Stimulated activated naive CD8-positive, alpha-beta T cell treated with anti-CD3 and anti-CD28 coated beads, Interleukin-15, Interleukin-2, amounts not matched to agents 100 U/mL and 50 U/mL, for 24 hours (primary cell): Measurements from ENCODE around the gene CAMSAP3.
A peak's percentile ranks its signal among the peaks of the same experiment; 100 is the strongest.

Experiments used
- ATAC-seq: fragments of 150-1000 bp; cut with Tn5 transposase; one replicate; pipeline ENCODE4 v1.10.0; 2021
- DNase-seq: peaks from one replicate; pipeline ENCODE4 v3.0.0; 2021

CAMSAP3 gene, protein sequence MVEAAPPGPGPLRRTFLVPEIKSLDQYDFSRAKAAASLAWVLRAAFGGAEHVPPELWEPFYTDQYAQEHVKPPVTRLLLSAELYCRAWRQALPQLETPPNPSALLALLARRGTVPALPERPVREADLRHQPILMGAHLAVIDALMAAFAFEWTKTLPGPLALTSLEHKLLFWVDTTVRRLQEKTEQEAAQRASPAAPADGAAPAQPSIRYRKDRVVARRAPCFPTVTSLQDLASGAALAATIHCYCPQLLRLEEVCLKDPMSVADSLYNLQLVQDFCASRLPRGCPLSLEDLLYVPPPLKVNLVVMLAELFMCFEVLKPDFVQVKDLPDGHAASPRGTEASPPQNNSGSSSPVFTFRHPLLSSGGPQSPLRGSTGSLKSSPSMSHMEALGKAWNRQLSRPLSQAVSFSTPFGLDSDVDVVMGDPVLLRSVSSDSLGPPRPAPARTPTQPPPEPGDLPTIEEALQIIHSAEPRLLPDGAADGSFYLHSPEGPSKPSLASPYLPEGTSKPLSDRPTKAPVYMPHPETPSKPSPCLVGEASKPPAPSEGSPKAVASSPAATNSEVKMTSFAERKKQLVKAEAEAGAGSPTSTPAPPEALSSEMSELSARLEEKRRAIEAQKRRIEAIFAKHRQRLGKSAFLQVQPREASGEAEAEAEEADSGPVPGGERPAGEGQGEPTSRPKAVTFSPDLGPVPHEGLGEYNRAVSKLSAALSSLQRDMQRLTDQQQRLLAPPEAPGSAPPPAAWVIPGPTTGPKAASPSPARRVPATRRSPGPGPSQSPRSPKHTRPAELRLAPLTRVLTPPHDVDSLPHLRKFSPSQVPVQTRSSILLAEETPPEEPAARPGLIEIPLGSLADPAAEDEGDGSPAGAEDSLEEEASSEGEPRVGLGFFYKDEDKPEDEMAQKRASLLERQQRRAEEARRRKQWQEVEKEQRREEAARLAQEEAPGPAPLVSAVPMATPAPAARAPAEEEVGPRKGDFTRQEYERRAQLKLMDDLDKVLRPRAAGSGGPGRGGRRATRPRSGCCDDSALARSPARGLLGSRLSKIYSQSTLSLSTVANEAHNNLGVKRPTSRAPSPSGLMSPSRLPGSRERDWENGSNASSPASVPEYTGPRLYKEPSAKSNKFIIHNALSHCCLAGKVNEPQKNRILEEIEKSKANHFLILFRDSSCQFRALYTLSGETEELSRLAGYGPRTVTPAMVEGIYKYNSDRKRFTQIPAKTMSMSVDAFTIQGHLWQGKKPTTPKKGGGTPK

DNA sequence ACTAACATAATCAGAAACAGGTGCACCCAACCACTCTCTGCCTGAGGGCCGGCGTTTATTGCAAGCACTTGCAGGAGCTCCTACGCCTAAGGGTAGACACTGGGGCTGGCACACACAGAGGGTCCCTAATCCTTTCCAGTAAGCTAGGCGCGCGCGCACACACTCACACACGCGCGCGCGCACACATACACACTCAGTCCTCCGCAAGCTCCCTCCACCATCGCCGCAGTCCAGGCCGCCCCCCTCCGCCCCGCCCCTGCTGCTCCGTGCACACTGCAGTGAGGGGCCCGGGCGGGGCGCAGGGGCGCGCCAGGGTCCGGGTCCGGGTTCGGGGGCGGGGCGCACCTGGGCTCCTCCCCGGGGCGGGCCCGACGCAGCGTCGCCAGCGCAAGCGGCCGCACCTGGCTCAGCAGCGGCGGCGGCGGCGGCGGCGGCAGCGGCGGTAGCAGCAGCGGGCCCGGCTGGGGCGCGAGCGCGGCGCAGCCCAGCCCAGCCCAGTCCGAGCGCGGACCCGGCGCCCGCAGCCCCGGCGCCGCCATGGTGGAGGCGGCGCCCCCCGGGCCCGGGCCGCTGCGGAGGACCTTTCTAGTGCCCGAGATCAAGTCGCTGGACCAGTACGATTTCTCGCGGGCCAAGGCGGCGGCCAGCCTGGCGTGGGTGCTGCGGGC, at the start of gene CAMSAP3:
CAMSAP3 (plus strand) TSS at position 398 of the 668 bp plus-strand sequence; CDS start at position 538, 140 bp downstream.
- ATAC-seq (peak; percentile 76), DNase-seq (peak; percentile 57)

DNA sequence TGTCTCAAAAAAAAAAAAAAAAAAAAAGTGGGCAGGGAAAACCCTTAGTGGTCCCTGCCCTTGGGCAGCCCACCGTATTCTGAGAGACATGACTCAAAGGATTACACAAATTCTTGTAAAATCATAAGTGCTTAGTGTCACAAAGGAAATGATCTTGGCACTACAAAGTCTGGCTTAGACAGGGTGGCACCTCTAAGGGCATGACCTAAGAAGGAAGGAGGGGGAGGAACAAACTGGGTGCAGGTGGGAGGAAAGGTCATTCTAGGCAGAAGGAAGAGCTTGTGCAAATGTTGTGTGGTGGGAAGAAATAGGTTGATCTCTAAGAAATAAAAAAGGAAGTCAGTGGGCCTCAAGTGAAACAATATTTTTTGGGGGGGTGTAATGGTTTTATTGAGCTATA, 49.8 kb upstream of the CAMSAP3 start:
- ATAC-seq, result peak; percentile 69
- no peak for DNase-seq

DNA sequence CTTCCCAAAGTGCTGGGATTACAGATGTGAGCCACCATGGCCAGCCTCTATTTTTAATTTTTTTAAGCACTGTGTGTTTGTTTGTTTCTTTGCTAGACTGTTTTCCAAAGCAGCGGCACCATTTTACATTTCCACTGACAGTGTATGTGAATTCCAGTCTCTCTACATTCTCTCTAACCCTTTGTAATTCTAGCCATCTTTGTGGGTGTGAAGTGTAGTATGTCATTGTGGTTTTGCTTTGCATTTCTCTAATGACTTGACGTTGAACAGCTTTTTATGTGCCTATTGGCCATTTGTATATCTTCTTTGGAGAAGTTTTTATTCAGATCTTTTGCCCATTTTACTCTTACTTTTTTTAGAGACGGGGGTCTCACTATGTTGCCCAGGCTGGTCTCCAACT, 48.5 kb upstream of the CAMSAP3 start:
- ATAC-seq (no peak), DNase-seq (no peak)

DNA sequence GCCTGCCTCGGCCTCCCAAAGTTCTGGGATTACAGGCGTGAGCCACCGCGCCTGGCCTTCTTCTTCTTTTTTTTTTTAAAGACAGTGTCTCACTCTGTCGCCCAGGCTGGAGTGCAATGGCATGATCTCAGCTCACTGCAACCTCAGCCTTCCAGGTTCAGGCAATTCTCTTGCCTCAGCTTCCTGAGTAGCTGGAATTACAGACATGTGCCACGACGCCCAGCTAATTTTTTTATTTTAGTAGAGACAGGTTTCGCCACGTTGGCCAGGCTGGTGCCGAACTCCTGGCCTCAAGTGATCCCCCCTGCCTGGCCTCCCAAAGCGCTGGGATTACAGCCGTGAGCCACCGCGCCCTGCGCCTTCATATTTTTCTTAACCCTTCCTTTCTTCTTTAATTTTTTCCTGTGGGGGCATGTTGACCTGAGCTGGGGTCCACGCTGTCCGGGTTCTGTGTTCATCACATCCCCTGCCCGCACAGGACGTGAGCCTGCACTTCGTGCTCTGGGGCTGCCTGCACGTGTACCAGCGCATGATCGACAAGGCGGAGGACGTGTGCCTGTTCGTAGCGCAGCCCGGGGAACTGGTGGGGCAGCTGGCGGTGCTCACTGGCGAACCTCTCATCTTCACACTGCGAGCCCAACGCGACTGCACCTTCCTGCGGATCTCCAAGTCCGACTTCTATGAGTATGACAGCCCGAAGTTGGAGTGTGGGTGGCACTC, 46.1 kb upstream of the CAMSAP3 start:
- ATAC-seq (no peak), DNase-seq (no peak)

DNA sequence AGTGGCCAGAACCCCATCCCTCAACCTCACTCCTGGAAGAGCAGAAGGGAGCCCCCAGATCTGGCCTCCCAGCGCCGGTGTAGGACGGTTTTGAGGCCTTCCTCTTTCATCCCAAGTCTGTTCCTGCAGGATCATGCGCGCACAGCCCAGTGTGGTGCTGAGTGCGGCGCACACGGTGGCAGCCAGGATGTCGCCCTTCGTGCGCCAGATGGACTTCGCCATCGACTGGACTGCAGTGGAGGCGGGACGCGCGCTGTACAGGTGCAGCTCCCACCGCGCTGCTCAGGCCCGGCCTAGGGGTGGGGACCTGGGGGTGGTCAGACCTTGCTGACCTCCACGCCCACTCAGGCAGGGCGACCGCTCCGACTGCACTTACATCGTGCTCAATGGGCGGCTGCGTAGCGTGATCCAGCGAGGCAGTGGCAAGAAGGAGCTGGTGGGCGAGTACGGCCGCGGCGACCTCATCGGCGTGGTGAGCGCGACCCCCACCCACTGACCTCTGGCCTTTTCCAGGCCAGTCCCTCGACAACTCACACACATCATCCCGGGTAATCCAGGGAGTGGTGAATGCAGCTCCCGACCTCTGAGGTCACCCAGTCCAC, 45.4 kb upstream of the CAMSAP3 start:
- ATAC-seq, result no peak
- no peak for DNase-seq

DNA sequence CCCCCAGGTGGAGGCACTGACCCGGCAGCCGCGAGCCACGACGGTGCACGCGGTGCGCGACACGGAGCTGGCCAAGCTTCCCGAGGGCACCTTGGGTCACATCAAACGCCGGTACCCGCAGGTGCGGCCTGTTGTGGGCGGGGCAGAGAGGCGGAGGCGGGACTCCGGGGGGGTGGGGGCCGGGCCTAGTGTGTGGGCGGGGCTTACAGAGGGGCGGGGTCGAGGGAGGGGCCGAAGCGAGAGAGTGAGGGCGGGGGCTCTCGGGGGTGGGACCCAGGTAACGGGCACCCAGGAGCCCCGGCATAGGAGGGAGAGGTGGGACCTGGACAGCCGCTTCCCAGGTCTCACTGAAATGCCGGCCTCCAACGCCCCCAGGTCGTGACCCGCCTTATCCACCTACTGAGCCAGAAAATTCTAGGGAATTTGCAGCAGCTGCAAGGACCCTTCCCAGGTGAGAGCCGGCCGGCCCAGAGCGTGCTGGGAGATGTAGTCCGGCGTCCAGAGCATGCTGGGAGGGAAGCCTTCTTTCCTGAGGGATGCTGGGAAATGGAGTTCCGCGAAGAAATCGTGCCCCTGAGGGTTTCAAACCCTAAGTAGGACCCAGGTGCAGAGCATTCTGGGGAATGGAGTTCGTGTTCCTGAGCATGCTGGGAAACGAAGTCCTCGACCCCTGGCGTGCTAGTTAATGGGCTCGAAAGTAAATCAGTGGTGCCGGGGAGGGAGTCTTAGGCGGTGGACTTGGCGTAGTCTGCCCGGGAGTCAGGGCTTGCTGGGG, 44.5 kb upstream of the CAMSAP3 start:
- ATAC-seq (peak; percentile 15), DNase-seq (peak; percentile 34)

DNA sequence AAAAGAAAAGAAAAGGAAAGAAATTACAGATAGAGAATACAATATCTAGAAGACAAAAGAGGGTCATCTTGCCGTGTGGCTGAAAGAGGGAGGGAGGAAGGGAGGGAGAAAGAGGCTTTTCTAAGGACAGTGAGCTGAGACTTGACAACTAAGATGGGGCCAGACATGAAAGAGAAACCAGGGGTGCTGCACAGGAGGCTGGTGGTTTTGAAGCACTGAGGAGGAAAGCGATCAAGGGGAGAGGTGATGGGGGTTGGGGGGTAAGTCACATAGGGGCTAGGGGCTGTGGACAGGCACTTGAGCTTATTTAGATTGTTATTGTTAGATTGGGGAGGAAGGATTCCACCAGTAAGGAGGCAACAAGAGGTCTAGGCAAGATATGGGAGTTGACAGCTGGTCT, 42.9 kb upstream of the CAMSAP3 start:
- ATAC-seq (no peak), DNase-seq (no peak)

DNA sequence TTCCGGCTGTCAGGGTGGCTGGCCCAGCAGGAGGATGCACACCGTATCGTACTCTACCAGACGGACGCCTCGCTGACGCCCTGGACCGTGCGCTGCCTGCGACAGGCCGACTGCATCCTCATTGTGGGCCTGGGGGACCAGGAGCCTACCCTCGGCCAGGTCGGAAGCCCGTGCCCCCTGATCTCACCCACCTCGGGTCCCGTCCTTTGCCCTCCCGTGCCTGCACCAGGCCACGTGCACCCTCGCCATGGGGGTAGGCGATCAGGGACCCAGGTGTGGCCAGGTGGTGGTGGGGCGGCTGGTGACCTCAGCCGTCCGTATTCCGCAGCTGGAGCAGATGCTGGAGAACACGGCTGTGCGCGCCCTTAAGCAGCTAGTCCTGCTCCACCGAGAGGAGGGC, 41.1 kb upstream of the CAMSAP3 start:
- no peak for ATAC-seq
- no peak for DNase-seq

DNA sequence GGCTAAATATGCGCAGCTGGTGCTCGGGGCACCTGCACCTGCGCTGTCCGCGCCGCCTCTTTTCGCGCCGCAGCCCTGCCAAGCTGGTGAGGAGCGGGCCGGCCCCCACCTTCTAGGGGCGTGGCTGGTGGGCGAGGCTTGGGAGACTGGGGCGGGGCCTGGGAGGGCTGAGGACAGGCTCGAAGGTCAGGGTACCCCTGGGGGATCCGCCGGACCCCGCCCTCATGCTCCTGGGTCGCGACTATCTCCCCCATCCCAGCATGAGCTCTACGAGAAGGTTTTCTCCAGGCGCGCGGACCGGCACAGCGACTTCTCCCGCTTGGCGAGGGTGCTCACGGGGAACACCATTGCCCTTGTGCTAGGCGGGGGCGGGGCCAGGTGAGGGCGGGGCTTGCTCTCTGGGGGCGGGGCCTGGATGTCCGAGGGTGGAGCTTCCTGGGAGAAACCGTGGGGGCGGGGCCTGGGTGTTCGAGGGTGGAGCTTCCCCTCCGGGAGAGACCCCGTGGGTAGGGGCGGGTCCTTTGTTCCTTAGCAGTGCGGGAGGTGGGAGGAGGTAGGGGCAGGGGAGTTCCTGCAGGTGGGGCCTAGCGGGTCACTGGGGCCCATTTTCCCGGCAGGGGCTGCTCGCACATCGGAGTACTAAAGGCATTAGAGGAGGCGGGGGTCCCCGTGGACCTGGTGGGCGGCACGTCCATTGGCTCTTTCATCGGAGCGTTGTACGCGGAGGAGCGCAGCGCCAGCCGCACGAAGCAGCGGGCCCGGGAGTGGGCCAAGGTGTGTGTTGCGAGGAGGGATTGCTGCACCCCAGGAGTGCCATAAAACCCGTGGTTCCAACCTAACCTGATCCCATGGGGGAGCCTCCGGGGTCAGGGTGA, 40.4 kb upstream of the CAMSAP3 start:
- peak; percentile 58 for DNase-seq
- no peak for ATAC-seq

DNA sequence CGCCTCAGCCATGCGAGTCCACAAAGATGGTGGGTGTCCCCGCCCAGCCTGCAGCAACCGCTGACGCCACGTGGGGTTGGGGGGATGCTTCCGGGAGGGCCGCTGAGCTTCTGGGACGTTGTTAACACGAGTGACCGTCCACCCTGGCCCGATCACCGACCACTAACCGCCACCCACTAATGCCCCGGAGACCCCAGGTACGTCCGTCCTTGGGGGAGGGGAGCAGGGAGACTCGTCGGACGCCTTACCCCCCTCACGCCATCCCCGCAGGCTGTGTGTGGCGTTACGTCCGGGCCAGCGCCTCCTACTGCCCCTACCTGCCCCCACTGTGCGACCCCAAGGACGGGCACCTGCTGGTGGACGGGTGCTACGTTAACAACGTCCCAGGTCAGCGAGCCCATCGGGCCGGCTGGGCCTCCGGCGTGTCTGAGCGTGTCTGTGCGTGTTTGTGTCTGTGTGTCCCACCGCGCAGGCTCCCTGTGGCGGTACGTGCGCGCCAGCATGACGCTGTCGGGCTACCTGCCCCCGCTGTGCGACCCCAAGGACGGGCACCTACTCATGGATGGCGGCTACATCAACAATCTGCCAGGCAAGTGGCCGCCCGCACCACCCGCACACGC, 38.9 kb upstream of the CAMSAP3 start:
- DNase-seq (no peak), ATAC-seq (no peak)

DNA sequence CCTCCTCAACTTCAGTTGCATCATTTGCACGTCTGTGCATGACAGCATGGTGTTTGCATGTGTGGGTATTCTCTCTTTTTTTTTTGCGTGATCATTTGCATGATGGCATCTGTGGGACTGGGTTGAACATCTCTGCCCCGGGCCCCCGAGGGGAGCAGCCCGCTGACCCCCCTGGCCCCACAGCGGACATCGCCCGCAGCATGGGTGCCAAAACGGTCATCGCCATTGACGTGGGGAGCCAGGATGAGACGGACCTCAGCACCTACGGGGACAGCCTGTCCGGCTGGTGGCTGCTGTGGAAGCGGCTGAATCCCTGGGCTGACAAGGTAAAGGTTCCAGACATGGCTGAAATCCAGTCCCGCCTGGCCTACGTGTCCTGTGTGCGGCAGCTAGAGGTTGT, 37.0 kb upstream of the CAMSAP3 start:
- ATAC-seq, result no peak
- no peak for DNase-seq

DNA sequence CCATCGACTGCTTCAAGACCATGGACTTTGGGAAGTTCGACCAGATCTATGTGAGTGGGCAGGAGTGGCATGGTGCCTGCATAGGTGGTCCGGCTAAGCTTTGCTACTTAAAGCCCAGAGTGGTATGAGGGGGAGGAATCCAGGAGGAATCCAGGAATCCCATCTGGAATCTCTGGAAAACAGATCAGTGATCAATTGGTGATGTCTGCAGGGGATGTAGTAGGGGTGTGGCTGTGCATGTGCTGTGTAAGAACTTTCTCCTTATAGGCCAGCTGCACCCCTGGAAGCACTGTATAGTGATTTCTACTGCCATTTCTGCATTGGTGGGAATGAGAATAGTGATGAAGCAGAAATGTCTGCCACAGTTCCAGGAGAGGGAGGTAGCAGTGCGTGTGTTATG, 36.6 kb upstream of the CAMSAP3 start:
- no peak for ATAC-seq
- DNase-seq, result no peak

DNA sequence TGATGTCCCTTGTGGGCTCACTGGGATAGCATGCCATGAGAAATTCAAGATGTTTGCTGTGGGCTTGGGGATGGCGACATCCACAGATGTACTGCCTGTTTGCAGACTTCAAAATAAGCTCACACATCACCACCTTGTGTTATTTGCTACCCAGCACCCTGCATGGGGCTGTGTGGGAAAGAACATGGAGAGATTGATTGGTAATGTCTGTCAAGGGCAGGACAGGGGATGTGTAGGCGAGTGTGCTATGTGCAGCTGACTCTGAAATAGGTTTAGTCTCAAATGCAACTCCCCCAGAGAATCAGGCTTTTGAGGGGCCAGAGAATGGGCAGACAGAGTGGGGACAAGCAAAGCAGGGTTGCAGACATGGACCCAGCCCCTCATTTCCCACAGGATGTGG, 35.4 kb upstream of the CAMSAP3 start:
- ATAC-seq (no peak), DNase-seq (no peak)

DNA sequence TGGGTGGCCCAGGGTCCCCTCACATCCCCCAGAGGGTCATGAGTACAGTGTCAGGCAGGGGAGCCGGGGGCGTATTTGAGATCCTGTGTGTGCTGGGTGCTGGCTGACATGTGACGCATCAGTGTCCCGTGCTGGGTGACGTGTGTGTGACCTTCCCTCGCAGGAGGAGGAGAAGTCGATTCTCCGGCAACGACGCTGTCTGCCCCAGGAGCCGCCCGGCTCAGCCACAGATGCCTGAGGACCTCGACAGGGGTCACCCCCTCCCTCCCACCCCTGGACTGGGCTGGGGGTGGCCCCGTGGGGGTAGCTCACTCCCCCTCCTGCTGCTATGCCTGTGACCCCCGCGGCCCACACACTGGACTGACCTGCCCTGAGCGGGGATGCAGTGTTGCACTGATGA, 34.3 kb upstream of the CAMSAP3 start:
- DNase-seq (no peak), ATAC-seq (no peak)

DNA sequence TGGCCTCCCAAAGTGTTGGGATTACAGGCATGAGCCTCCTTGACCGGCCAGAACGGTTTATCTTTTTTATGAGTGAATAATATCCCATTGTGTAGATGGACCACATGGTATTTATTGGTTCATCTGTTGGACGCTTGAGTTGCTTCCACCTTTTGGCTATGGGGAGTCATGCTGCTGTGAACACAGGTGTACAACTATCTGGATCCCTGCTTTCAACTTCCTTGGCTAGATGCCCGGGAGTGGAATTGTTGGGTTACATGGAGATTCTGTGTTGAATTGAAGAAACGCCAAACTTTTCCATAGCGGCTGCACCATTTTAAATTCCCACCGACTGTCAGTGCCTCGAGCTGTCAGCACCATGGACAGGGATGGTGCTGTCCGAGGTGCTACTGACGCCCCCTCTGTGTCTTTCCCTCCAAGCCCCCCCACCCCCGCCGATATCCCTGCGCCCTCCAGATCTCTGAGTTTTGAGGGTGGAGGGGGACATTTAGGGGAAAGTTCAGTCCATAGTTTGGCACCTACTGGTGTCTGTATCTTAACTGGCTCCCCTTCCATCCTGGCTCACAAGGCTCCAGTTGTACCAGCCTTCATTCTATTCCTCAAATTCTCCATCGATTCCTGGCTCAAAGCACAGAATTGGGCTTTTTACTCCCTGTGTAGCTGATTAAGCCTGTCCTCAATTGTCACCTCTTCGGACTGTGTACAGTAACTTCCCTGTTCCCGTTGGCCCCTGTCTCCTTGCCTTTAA, 32.8 kb upstream of the CAMSAP3 start:
- no peak for DNase-seq
- ATAC-seq, result no peak

DNA sequence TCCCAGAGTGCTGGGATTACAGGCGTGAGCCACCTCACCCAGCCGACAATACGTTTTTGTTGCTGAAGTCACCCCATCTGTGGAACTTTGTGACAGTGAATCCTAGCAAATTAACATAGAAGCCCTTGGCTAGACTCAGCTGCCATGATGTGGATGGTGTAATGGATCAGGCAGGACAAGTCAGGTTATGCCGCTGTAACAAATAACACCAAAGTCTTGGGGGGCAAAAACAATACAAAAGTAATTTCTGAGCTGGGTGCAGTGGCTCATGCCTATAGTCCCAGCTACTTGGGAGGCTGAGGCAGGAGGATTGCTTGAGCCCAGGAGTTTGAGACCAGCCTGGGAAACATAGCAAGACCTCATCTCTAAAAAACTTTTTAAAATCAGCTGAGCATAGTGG, 30.8 kb upstream of the CAMSAP3 start:
- ATAC-seq (no peak), DNase-seq (no peak)

DNA sequence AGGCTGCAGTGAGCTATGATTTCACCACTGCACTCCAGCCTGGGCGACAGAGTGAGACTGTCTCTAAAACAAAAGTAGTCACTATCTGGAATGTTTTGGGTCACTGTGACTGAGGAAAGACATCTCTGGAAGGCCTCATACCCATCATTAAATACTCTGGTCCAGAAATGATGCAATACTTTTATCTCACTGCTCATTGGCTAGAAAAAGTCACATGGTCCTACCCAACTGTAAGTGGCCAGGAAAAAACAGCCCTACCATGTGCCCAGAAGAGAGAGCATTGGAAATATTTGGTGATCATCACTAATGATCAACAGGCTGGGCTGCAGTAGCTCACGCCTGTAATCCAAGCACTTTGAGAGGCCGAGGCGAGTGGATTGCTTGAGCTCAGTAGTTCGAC, 30.3 kb upstream of the CAMSAP3 start:
- no peak for ATAC-seq
- DNase-seq, result no peak

DNA sequence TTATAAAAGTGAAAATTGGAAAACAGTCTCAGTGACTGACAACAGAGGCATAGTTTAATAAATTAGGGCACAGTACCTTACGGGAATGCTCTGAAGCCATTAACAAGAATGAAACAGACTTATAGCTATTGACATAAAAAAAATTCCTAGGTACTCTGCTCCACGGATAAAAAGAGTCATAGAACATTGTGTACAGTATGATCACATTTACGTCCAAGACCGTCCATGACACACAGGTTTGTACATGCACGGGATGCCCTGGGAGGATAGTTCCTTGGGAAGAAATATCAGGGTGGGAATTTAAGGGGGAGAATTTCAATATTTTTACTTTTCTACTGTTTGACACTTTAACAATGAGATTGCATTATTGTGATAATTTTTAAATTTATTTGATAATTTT, 24.9 kb upstream of the CAMSAP3 start:
- DNase-seq (no peak), ATAC-seq (no peak)
